Activated T-cell treated with anti-CD3 and anti-CD28 coated beads for 1 hour (primary cell): ENCODE results near the gene FOXE1.

Source experiments
- DNase-seq: peaks from one replicate; pipeline ENCODE4 v3.0.0-alpha.2; 2020; ENCODE audit warnings: low read depth

The FOXE1 gene

DNA sequence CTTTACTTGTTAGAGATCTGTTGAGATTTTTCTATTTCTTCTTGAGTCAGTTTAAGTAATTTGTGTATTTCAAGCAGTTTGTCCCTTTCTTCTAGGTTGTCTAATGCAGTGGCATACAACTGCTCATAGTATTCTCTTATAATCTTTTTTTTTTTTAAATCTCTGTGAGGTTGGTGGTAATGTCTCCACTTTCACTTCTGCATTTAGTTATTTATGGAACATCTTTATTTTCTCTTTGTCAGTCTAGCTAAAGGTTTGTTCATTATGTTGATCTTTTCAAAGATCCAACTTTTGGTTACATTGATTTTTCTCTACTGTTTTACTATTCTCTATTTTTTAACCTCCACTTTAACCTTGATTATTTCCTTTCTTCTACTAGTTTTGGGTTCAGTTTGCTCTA, 13.8 kb downstream of the FOXE1 start:
- DNase-seq = no peak

DNA sequence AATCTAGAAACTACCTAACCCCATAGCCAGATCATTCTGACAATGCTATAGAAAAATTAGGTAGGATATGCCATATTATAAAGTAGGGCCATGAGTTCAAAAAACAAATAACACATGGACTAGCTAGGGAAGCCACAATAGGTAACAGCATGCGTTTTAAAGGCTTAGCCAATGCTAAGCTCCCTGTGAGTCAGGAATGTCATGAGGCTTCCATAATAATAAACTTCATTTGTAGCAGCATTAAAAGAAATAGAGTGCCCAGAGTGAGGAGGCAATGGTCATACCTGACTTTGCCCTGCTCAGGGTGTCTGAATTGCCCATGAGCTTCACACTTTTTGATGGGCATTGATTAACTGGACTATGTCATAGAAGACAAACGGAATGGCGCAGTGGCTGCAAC, 15.8 kb downstream of the FOXE1 start:
- no peak for DNase-seq

DNA sequence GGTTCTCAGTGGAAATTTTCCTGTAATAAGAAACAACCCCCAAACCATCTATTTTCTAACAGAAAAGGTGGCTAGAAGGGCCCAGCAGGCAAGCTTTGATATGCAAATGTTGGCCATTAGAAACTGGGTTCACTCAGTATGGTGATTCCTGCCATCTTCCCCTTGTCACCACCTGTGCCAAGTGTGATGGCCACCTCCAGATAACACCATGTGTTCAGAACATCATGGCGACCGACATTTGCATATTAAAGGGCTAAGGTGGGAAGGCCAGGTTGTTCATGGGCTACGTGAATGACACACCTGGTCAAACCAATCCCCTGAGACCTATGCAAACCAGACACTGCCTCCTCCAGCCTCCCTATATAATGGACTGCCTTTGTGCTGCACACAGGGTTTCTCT, 20.4 kb downstream of the FOXE1 start:
- DNase-seq = no peak

DNA sequence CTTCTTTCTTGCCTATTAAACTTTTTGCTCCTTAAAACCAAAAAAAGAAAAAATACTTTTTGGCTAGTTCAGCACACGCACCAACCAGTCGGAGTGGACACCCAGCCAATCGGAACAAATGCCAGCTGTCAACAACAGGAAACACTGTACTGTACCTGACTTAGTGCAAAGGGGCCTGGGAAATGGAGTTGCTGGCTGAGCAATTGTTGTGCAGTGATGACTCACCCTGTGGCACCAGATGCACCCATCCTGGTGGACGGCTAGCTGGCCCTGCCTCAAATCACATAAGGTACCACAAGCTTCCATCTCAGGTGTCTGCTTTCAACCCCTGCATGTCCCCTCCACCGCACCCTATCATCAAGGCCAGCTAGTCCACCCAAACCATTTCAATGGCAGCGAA, 20.9 kb downstream of the FOXE1 start:
- no peak for DNase-seq

DNA sequence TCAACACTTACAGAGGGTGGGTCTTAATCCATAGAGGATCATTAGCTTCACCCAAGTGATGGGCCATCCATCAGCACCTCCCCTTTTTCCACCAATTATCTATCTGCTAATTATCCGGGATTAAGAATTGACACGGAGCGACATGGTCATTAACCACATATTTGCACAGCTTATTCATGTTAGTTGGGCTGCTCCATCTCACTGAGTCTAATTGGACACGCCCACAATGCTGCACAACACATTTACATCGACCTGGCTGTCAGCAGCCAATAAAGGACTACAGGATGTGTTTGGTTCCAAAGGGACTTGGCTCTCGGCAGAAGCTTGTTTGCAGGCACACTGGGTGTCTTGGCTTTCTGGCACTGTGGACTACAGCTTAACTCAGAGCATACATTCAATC, 21.6 kb downstream of the FOXE1 start:
- no peak for DNase-seq

DNA sequence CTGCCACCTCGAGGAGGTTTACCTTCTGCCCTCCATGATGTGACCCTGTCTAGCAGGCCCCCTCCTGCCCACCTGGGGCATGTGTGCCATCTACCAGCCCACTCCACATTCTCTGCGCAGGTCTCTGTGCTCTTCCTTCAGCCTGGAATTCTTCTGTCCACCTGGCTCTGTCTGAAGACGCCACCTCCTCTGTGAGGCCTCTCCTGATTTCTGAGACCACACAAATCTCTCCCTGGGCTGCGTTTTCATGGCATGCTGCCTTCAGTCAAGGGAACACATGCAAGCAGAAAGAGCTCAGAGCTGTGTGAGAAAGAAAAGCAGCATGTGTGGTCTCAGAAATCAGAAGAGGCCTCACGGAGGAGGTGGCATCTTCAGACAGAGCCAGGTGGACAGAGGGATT, 22.1 kb downstream of the FOXE1 start:
- DNase-seq = no peak

DNA sequence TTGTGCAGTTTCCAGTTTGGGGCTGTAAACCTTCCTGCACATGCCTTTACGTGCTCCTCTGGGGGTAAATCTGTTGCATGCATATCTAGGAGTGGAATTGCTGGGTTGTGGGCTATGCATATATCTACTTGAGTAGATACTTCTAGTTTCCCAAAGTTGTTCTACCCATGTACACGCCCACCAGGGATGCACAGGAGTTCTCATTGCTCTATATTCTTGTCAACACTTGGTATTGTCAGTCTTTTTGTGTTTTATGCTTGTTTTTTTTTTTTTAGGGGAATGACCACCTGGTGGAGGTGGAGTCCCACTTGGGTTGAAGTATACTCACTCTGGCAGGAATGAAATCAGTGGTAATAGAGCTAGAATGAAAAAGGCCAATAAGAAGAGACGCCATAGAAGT, 23.0 kb downstream of the FOXE1 start:
- DNase-seq = no peak

DNA sequence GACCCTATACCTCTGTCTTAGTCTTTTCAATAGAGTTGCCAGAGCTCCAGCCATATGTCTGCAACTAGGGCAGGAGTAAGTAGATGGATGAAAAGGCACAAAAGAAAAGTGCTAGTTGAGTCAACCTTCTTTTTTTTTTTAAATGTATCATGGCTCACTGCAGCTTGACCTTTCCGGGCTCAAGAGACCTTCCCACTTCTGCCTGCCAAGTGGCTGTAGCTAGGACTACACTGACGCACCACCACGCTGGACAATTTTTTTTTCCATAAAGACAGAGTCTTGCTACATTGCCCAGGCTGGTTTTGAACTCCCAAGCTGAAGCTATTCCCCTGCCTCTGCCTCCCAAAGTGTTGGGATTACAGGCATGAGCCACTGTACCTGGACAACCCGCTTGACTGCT, 27.3 kb downstream of the FOXE1 start:
- no peak for DNase-seq

DNA sequence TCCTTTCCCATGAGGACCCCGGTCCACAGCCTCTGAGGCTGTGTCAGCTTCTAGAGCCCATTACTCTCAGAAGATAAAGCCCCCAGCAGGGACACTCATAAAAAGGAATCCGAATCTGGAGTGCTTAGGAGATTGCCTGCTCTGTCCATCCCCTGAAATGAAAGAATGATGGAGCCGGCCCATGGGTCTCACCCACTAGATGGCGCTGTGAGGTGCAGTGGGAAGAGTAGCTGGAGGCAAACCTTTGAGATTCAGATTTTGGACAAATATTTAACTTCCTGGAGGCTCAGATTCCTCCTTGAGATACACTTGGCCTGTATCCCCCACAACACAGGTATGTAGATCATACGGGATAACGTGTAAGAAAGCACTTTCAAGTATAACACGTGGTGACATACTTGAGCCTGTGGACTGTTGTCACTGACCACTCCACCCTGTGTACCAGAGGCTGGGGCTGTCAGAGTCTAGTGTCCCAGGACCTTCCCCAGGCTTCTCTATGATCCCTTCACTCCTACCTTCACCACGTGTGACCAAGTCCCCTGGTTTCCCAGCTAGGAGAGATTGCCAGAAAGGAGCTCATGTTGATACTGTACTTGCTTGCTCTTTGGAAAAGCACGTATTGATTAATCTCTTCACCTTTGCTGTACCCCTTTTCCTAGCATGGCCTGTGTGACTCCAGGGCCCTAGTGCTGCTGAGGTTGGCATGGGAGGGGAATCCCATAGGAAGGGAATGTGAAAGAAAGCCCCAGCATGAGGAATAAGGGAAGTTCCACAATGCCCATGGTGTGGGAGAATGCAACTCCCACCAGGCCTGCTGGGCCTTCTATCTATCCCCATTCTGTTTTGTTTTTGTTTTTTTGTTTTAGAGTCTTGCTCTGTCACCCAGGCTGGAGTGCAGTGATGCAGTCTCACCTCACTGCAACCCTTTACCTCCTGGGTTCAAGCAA, 37.2 kb downstream of the FOXE1 start:
- DNase-seq = peak; percentile 64

DNA sequence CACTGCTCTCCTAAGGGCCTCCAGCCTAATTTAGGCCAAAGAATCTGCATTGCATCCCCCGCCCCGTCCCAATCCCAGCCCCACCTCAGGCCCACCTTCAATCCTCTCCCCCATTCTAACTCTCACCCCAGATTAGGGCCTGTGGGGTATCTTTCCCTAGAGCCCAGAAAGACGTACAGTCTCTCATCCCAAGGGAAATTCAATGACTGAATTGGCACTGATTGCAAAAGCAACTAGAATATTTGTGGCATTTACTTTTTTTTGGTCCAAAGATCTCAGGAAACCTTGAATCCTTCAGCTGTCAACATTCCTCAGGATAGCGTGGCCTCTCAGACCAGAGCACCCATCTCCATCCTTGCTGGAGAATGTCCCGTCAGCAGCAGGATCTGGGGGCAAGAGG, 38.7 kb downstream of the FOXE1 start:
- no peak for DNase-seq

DNA sequence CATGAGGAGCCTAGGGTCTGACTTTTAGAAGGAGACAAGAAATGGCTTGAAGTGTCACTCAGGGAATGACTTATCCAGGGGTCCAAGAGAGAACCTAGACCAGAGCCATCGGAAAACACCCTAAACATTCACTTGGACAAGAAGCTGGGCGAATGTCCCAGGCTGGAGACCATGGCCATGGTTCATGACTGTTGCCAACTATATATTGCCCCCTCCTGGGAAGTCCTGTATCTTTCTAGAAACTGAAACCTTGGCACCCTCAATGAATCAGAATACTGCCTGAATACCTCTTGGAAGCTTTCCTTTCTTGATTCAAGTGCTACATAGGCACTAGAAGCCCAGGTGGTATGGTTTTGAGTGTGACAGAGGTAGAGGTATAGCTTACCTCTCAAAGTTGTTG, 39.4 kb downstream of the FOXE1 start:
- no peak for DNase-seq

DNA sequence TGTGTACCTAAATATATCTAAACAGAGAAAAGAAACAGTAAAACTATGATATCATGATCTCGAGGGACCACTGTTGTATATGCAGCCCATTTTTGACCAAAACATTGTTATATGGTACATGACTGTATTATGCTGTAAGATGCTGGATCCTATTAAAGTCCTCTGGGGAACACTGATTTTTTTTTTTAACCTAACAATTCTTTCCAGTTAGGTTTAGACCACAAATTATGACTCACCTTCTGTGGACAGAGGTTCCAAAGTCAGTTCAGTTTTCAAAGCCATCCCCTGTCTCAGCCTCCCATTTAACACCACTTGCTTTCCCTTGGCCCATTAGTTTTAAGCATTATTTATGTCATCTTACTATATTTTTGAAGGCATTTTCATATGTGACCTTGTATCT, 42.2 kb downstream of the FOXE1 start:
- DNase-seq = no peak

DNA sequence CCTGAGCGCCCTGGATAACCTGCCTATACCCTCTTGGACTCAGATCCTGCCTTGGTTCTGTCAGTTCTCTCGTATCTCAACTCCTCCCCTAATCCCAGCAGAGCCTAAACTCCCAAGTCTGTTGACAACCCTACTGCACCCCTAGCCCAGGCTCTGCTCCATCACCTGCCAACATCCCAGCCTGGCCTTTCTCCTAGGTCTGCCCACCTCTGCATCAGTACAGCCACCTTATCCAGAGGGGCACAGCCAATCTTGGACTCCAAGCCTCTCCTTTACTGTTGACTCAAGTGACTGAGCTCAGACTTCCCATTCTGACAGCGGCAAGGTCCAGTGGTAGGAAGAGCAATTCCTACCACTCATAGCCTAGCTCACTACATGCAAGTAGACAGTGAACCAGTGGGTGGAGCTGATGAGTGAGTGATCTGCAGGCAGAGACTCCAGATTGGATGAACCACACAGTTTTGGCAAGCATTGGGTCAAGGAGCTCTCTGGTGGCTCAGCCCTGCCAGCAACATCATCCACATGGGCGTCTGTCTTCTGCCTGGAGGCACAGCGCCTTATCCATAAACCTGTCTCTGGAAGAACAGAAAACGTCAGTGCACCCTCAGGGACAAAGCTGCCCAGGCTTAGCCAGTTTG, 42.8 kb downstream of the FOXE1 start:
- DNase-seq = no peak

DNA sequence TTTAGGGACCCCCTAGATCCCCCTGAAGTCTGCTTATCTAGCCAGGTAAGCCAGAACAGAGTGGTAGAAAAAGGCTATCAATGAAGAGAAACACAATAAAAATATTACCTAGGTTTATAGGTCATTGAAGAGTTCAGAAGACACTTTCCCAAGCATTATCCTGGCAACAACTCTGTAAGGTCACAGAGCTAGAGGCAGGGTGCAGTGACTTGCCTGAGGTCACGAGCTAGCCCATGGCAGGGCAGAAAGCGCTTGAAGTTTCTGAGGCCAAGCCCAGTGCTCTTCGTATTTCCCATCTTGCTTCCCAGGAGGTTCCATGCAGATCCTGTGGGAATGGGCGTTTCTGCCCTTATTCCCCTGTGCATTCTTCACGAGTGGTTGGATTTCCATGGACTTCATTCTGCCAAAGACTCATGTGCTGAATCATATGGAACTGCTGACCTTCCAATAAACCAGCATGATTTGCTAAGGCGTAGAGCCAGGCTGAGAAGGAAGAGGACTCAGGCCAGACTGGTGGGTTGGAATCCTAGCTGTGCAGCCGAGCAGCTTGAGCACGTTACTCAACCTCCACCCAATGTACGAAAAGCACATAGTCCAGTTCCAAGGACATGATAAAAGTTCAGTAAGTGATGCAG, 47.2 kb downstream of the FOXE1 start:
- no peak for DNase-seq

DNA sequence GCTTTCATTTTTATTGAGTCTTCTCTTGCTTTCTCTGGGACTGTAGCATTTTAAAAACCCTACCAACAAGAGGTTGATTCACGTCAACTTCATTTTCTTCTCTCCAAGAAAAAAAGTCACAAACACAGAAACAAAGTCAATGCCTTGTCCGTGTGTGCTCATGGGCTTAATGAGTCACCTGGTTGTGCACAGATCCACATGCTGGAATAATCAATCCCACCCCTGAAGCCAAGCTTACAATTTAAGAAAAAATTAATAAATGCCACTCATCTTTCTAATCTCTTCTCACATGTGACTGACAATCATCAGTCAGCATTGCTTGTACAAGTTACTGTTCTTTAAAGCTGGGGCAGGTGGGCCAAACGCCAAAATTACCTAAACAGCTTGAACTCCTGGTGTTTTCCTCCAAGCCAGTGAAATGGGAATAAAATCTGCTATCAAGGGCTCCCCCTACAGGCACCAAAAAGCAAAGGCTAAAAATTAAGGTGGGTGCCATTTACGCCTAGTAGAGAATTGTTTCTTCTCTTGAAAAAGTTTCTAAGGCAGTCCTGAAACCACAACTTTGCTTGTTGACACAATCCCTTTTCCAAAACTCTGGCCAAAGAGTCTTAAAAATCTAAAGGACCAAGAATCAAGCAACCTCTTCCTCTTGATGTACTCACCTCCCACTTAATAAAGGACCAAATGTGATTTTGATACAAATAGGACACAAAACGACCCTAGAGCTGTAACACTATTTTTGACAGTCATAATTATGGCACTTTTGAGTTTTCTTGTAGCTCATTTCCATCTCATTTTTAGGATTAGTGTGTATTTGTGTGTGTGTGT, 47.9 kb downstream of the FOXE1 start:
- DNase-seq = no peak

DNA sequence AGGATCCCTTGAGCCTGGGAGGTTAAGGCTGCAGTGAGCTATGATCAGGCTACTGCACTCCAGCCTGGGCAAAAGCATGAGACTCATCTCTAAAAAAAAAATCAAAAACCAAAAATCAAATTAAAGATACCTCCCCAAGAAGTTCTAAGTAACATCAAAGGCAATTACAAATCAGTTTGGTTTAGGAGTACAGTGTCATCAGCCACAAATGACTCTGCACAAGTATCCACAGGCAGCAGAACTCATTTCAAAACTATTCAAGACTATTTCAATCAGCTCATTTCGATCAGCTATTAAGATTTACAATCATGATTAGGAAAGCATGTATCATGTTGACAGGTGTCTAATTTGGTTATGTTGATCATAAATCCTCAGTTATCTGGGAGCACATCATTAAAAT, 50.2 kb downstream of the FOXE1 start:
- DNase-seq = no peak

DNA sequence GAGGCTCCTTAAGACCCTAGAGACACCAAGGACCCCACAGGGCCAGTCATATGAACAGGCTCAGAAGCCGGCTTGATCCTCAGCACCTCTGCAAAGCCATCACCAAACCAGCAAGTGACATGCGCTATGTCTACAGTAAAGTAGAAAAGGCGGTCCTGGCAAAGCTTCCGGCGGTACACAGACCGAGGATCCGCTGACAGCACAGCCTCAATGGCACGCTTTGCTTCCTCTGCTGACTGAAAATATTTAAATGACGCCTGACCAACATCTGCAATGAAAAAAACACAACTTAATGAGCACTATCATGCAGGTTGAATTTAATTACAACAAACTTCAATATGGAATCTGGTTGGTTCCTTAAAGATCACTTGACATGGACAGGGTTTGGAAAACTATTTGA, 51.7 kb downstream of the FOXE1 start:
- DNase-seq = peak; percentile 24

DNA sequence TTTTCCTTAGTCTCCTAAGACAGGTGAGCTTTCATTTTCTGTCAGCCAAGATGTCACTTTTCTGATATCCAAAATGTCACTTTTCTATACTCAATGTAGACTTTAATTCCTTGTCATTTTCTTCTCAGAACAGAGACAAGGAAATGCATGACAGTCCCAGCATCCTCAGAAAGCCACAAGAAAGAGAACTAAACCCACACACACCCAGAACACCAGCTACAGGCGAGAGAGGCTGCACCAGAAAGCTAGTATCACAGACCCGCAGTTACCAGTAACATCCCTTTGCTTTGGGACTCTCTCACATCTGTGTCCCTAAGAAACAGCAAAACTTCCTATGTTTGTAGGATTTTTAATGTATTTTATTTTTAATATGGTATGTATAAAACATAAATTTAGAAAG, 52.2 kb downstream of the FOXE1 start:
- DNase-seq = no peak
